HG03064 (cell line): ENCODE results near the gene DDX1.

Experiments used
- ATAC-seq: cut with Tn5 transposase; IDR thresholded peaks from one replicate; pipeline ENCODE4 v1.9.1; 2021; ENCODE audit warnings: low read depth; ENCODE audit not compliant: unreplicated experiment

The DDX1 gene

GRCh38 chr2:15626967-15627366 lies 35.3 kb downstream of the DDX1 start:
- ATAC-seq, result no peak

- ATAC-seq, result no peak
Observed at GRCh38 chr2:15627817-15628684, 36.4 kb downstream of the DDX1 start.

- ATAC-seq, result no peak
Observed at GRCh38 chr2:15628899-15629855, 37.5 kb downstream of the DDX1 start.

- ATAC-seq, result no peak
Observed at GRCh38 chr2:15630121-15630977, 38.7 kb downstream of the DDX1 start.

GRCh38 chr2:15630978-15631719 lies 39.5 kb downstream of the DDX1 start:
- ATAC-seq, result no peak

GRCh38 chr2:15631883-15632282 lies 40.2 kb downstream of the DDX1 start:
- no peak for ATAC-seq

- no peak for ATAC-seq
Observed at GRCh38 chr2:15633043-15633970, 41.6 kb downstream of the DDX1 start.

- no peak for ATAC-seq
Observed at GRCh38 chr2:15633971-15634346, 42.3 kb downstream of the DDX1 start.

GRCh38 chr2:15634846-15635490 lies 43.3 kb downstream of the DDX1 start:
- ATAC-seq, result no peak

- peak; percentile 84 for ATAC-seq
Observed at GRCh38 chr2:15636972-15637785, 45.5 kb downstream of the DDX1 start.

- ATAC-seq, result no peak
Observed at GRCh38 chr2:15638720-15639119, 47.1 kb downstream of the DDX1 start.

- ATAC-seq, result no peak
Observed at GRCh38 chr2:15639323-15640251, 47.9 kb downstream of the DDX1 start.

- ATAC-seq, result no peak
Observed at GRCh38 chr2:15640261-15640711, 48.6 kb downstream of the DDX1 start.

GRCh38 chr2:15640784-15641183 lies 49.1 kb downstream of the DDX1 start:
- ATAC-seq, result no peak

- no peak for ATAC-seq
Observed at GRCh38 chr2:15641530-15641982, 49.9 kb downstream of the DDX1 start.
